Heart right ventricle (tissue), 16 donors: ENCODE data around the gene PLPPR1. TPM values are rescaled to one million over a fixed set of nuclear protein-coding genes. Genes with fewer than 3 reads are reported as not detected.

Source experiments
- ATAC-seq, 8 donors: fragments of 200-7000 bp; cut with Tn5 transposase; one replicate each; pipeline ENCODE4 v1.9.1; 2020; ENCODE audit warnings: mild to moderate bottlenecking in 8 of 8, moderate library complexity in 8 of 8, moderate number of reproducible peaks in 1 of 8
- DNase-seq, 2 donors: peaks; one replicate each; pipeline ENCODE4 v3.0.0-alpha.2; 2020
- H3K27ac ChIP-seq, 10 donors: fragments of 200-600 bp; sonication (generic) in 2 of 10; one replicate each; pipeline versions ENCODE4 v1.5.0 to v1.8.0; 2020 to 2022; ENCODE audit warnings: mild to moderate bottlenecking in 3 of 10
- H3K27me3 ChIP-seq, 7 donors: fragments of 200-600 bp; one replicate each; pipeline ENCODE4 v1.8.0; 2021 to 2022; ENCODE audit warnings: mild to moderate bottlenecking in 2 of 7
- H3K36me3 ChIP-seq, 9 donors: fragments of 200-600 bp; sonication (generic) in 1 of 9; one replicate each; pipeline versions ENCODE4 v1.5.0 to v1.8.0; 2020 to 2022; ENCODE audit warnings: mild to moderate bottlenecking in 2 of 9
- H3K4me1 ChIP-seq, 9 donors: fragments of 200-600 bp; sonication (generic) in 1 of 9; one replicate each; pipeline versions ENCODE4 v1.5.0 to v1.8.0; 2020 to 2022; ENCODE audit warnings: mild to moderate bottlenecking in 4 of 9
- H3K4me3 ChIP-seq, 10 donors: fragments of 200-600 bp; sonication (generic) in 2 of 10; one replicate each; pipeline versions ENCODE4 v1.5.0 to v1.8.0; 2020 to 2022; ENCODE audit warnings: mild to moderate bottlenecking in 7 of 10, moderate library complexity in 2 of 10
- H3K9me3 ChIP-seq, 11 donors: fragments of 200-600 bp in 10 of 11; sonication (generic) in 2 of 11; one replicate each; pipeline versions ENCODE4 v1.5.0 to v1.8.0; 2013 to 2022; ENCODE audit warnings: mild to moderate bottlenecking in 2 of 11, control low read depth in 1 of 11, moderate library complexity in 1 of 11
- CTCF ChIP-seq, 9 donors: fragments of 200-600 bp; sonication (generic) in 2 of 9; IDR thresholded peaks; one replicate each; pipeline versions ENCODE4 v1.5.0 to v1.8.0; 2021 to 2022; ENCODE audit warnings: antibody characterized with exemption in 9 of 9, mild to moderate bottlenecking in 5 of 9, moderate library complexity in 1 of 9
- WGBS, 2 donors: extraction: QIAGEN DNeasy Blood & Tissue Kit; methylation state at CpG; one replicate each; pipeline ENCODE4 v1.1.7; 2013; ENCODE audit warnings: inconsistent platforms in 1 of 2; 5-methylcytosine and 5-hydroxymethylcytosine counted together
- intact Hi-C, 10 donors: fragments of 100-400 bp; cut with DNase I; formaldehyde crosslinking; loops; one replicate each; pipeline versions ENCODE4 v1.11.1 to v1.14.2; 2022
- polyA plus RNA-seq, 2 donors: library from polyadenylated mRNA; stranded (reverse); fragments of 200-250 nt; gene quantifications; one replicate each; pipeline ENCODE4 v1.2.3, GENCODE V29; 2013
- total RNA-seq, 10 donors: library from RNA; stranded (reverse); fragmentation: NEBNext Ultra II Directional in 3 of 10; extraction: Animal tissue kit (Norgen Biotek cat#: 25700) in 3 of 10; gene quantifications; one replicate each; pipeline versions ENCODE4 v1.2.1 to v1.2.4, GENCODE V29; 2021 to 2023
- donor health status: Arrhythmogenic right ventricular cardiomyopathy.
- donor health status: ischemic (EF 13 %, LVEDD 7.1; RV severe dilation, severe dysfunction).
- donor health status: healthy with polysubstance abuse.
- donor health status: DM: no; HTN: yes; CAD: no.
- donor health status: DM: no; HTN: no; CAD: no.
- donor health status: ischemic (EF 25% LVEDD 6.9; RV normal size, moderate dysfunction).
- donor health status: ischemic (EF 25% LVEDD 5.7; RV mildly dilated, moderate dysfunction).
- donor health status: healthy.
- donor health status: DM: yes; HTN: yes; CAD: no.
- donor health status: Ischemic cardiomyopathy.
- donor health status: ischemic (EF 35%, LVEDD 5.7; RV mildly dilated, moderate dysfunction).
- donor health status: nonischemic (EF 11% LVEDD 7.7; RV severe dilation, severe dysfunction).
- donor health status: DM: yes; HTN: yes; CAD: no.
- donor health status: PGD.
- donor health status: ischemic (EF 29% LVEDD 5.4; RV normal size, mild dysfunction).
- donor health status: nonischemic (EF 23%, LVEDD 6.1; RV moderate dilation, normal function).

The PLPPR1 gene
- total and polyA plus RNA-seq, 12 donors = not detected

- DNase-seq (no peak), ATAC-seq (no peak)
- no peaks in the 10 kb centered on the region for H3K36me3 ChIP-seq
- H3K27ac ChIP-seq = no peak overlapping the region
- H3K27me3 ChIP-seq = no peaks in the 10 kb centered on the region
- intact Hi-C loops = no loop called here
- 44 to 66% methylated on average over 1 of the region's 1 CpG for WGBS, 2 donors
- peaks cover 0 to 15% (median 11%) of the 10 kb centered on the region in 11 donors for H3K9me3 ChIP-seq
- no peaks in the 10 kb centered on the region for H3K4me1 ChIP-seq
- no peak overlapping the region for H3K4me3 ChIP-seq
- no peak for TF ChIP-seq CTCF (IDR thresholded peaks at IDR 0.05)
These were observed 144.1 kb downstream of the PLPPR1 start for GRCh38 chr9:101172616-101173015.

- H3K9me3 ChIP-seq = peaks cover 0 to 15% (median 11%) of the 10 kb centered on the region in 11 donors
- no peak overlapping the region for H3K4me3 ChIP-seq
- TF ChIP-seq CTCF (IDR thresholded peaks at IDR 0.05) = no peak
- H3K27me3 ChIP-seq = no peaks in the 10 kb centered on the region
- ATAC-seq (no peak), DNase-seq (no peak)
- H3K36me3 ChIP-seq = no peaks in the 10 kb centered on the region
- intact Hi-C loops = no loop called here
- WGBS, 2 donors = 82 to 85% methylated on average over 1 of the region's 1 CpG
- no peaks in the 10 kb centered on the region for H3K4me1 ChIP-seq
- H3K27ac ChIP-seq = no peak overlapping the region
These were observed 145.4 kb downstream of the PLPPR1 start for GRCh38 chr9:101173907-101174306.

- H3K27ac ChIP-seq = no peak overlapping the region
- H3K36me3 ChIP-seq = no peaks in the 10 kb centered on the region
- no peak for TF ChIP-seq CTCF (IDR thresholded peaks at IDR 0.05)
- intact Hi-C loops = no loop called here
- no peaks in the 10 kb centered on the region for H3K27me3 ChIP-seq
- H3K9me3 ChIP-seq = peaks cover 0 to 15% (median 11%) of the 10 kb centered on the region in 11 donors
- H3K4me1 ChIP-seq = no peaks in the 10 kb centered on the region
- ATAC-seq (no peak), DNase-seq (no peak)
- 89 to 92% methylated on average over 5 of the region's 5 CpGs for WGBS, 2 donors
- no peak overlapping the region for H3K4me3 ChIP-seq
These were observed 147.9 kb downstream of the PLPPR1 start for GRCh38 chr9:101176384-101176783.

- Histone ChIP-seq H3K27me3 (no peaks in the 10 kb centered on the region), H3K9me3 (no peaks in the 10 kb centered on the region), H3K4me1 (no peaks in the 10 kb centered on the region), H3K4me3 (no peak overlapping the region), H3K27ac (no peak overlapping the region), H3K36me3 (no peaks in the 10 kb centered on the region)
- intact Hi-C loops = no loop called here
- 75 to 79% methylated on average over 2 of the region's 2 CpGs for WGBS, 2 donors
- no peak for ATAC-seq
- DNase-seq = no peak
- TF ChIP-seq CTCF (IDR thresholded peaks at IDR 0.05) = no peak
These were observed 156.3 kb downstream of the PLPPR1 start for GRCh38 chr9:101184813-101185278.
